ENCODE measurements around the gene SLC39A10. TPM values are rescaled to one million over a fixed set of nuclear protein-coding genes. Genes with fewer than 3 reads are reported as not detected.

Gene SLC39A10
- total and polyA plus RNA-seq, 10 of the 15 experiments (the other 5 are each of a cell fraction or from before 2014, with no cell fraction given): 2.0 to 23.6 (median 7.9) TPM

GRCh38 chr2:195622966-195623365, 34.1 kb upstream of the SLC39A10 start:
- no peaks in the 10 kb centered on the region for H3K79me2 ChIP-seq (ENCODE audit: control insufficient read depth, insufficient read depth, low read length)
- H3K27me3 ChIP-seq (replicated peaks in 1 of 2; ENCODE audit: control insufficient read depth in 2 of 2, insufficient read depth in 2 of 2, low read length in 1 of 2): no peaks in the 10 kb centered on the region
- no peaks in the 10 kb centered on the region for H3K36me3 ChIP-seq (ENCODE audit: control insufficient read depth in 2 of 2, insufficient read depth in 2 of 2, low read length in 1 of 2)
- ChIA-PET RAD21 (ENCODE audit: unreplicated experiment) (interaction anchor here (0.6 to 0.9 kb wide), 4 partner anchors 9 to 653 kb away, joined by 3 to 4 read pairs (median 3); no protein-coding TSS in a partner anchor), POLR2A (interaction anchor here (0.6 kb wide), 2 partner anchors 53 to 702 kb away, joined by 3 to 5 read pairs; no protein-coding TSS in a partner anchor), SMC1A (ENCODE audit: uncharacterized antibody, unreplicated experiment) (interaction anchor here (0.6 to 1.0 kb wide), 3 partner anchors 16 to 58 kb away, joined by 3 to 5 read pairs (median 3); no protein-coding TSS in a partner anchor), CTCF (interaction anchor here (1.2 to 1.3 kb wide), 2 partner anchors 8 to 10 kb away, joined by 4 to 6 read pairs; no protein-coding TSS in a partner anchor)
- in situ Hi-C loops (cut with MboI): no loop called here
- FAIRE-seq (no peak), ATAC-seq (peak; percentile 86), DNase-seq (ENCODE audit: low read depth, low spot score) (no peak)
- H4K20me1 ChIP-seq (ENCODE audit: control insufficient read depth, insufficient read depth): no peaks in the 10 kb centered on the region
- H3K9ac ChIP-seq (ENCODE audit: control insufficient read depth, insufficient read depth, low read length): no peak overlapping the region
- no peak overlapping the region for H3K4me2 ChIP-seq (ENCODE audit: control insufficient read depth, insufficient read depth)
- no peak overlapping the region for H2AFZ ChIP-seq (ENCODE audit: control insufficient read depth, low read depth, low read length)
- no peaks in the 10 kb centered on the region for H3K4me1 ChIP-seq (ENCODE audit: control insufficient read depth, insufficient read depth, low read length)
- no peak overlapping the region for H3K4me3 ChIP-seq
- H3K9me3 ChIP-seq (replicated peaks; ENCODE audit: control insufficient read depth, insufficient read depth, low read length): no peaks in the 10 kb centered on the region
- no peak overlapping the region for H3K27ac ChIP-seq (ENCODE audit: control insufficient read depth, insufficient read depth)
- peak; percentile 64 for TF ChIP-seq PKNOX1 (IDR thresholded peaks at IDR 0.05)
- TF ChIP-seq ATF3 (IDR thresholded peaks at IDR 0.05; ENCODE audit: borderline replicate concordance, extremely low read depth, low read depth, low read length): no peak
- no peak for TF ChIP-seq CUX1 (IDR thresholded peaks at IDR 0.05; ENCODE audit: insufficient replicate concordance, low read depth, low read length)
- no peak for TF ChIP-seq IRF3 (IDR thresholded peaks at IDR 0.05)
- TF ChIP-seq KLF5 (IDR thresholded peaks at IDR 0.05; ENCODE audit: partially characterized antibody): no peak
- no peak for TF ChIP-seq EED (IDR thresholded peaks at IDR 0.05; ENCODE audit: low read depth)
- no peak for TF ChIP-seq TAF1 (IDR thresholded peaks at IDR 0.05; ENCODE audit: borderline replicate concordance, low read depth, low read length)
- no peak for TF ChIP-seq ELK1 (IDR thresholded peaks at IDR 0.05; ENCODE audit: low read depth, low read length)
- TF ChIP-seq MLLT1 (IDR thresholded peaks at IDR 0.05): peak; percentile 69
- BruUV-seq (replicated peaks): no TSS peak
- intact Hi-C loops (cut with micrococcal nuclease; ENCODE audit: unreplicated experiment): no loop called here

Data from GM12878 (cell line).